Stimulated activated naive CD4-positive, alpha-beta T cell (primary cell): ENCODE measurements around the gene TANC1.

Experiments used
- DNase-seq, 6 experiments: peaks; one replicate each; lab custom pipeline; 2025; lab: John Stamatoyannopoulos, UW

Gene TANC1

GRCh38 chr2:158962074-158962473 is 6.4 kb upstream of the TANC1 start:
- no peak for DNase-seq

DNA sequence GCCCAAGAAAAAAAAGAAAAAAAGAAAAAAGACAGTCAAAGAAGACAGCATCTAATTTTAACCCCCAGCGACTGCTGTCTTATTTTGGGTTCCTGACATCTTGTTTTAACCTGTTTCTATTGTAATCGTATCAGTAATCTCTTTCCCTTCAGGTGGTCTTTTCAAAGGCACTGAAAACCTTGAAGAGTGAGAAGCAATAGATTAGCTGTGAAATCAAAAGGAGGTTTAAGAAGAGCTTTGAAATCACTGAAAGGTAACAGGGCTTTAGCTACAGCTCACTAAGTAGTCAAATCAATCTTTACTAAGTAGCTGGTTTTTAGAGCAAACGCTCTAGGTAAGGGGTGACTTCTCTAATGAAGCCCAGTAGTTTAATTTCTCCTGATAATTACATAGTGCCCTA is 5.4 kb upstream of the TANC1 start:
- no peak for DNase-seq

DNA sequence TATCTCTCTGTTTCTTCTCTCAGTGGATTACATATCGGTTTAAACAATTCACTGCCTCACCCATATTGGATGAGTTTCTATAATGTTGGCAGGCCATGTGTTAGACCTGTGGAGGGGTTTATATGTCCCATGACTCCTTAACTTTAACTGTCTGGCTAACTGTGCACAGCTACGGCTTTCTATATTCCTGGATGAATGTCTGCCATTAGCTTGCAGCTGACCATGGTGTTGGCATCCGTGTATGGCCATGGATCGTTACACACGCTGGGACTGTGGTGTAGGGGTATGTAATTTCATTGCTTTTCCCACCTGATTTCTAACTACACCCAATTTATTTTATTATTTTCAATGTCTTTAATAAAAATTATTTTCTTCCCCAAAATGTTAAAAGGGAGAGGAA is 3.3 kb upstream of the TANC1 start:
- no peak for DNase-seq

- no peak for DNase-seq
Observed at GRCh38 chr2:158965641-158966040, 2.8 kb upstream of the TANC1 start.

- no peak for DNase-seq
Observed at GRCh38 chr2:158966312-158966711, 2.1 kb upstream of the TANC1 start.

GRCh38 chr2:158967114-158967730 is 1.2 kb upstream of the TANC1 start:
- no peak for DNase-seq

- DNase-seq, result peak in 1 of 6 experiments; percentile 31
Observed at GRCh38 chr2:158967731-158968395, 577 bp upstream of the TANC1 start.

- peak in 1 of 6 experiments; percentile 15 for DNase-seq
Observed at GRCh38 chr2:158969162-158969714, 798 bp downstream of the TANC1 start.

DNA sequence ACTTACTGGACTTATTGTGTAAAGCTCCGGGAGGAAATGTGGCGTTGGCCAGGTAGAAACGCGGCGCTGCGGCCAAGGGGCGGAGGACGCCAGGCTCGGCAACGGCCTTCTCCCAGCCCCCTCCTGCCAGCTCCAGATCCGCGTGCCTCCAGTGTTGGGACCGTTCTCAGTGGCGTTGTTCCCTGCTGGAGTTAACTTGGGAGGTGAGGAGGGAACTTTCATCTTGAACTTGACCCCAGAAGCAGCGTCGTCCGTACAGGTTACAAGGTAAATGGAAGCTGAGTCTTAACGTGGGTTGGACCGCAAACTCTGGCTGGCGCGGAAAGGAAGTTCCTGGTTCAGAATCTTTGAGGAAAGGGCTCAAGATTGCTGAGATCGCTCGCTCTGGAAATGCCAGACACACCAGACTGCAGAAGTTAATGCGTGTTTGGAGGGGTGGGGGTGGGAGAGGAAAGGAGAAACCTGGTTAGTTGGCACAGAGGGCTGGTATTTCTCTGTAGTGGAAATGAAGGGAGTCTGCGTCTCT is 1.3 kb downstream of the TANC1 start:
- peak in 1 of 6 experiments; percentile 2 for DNase-seq

DNA sequence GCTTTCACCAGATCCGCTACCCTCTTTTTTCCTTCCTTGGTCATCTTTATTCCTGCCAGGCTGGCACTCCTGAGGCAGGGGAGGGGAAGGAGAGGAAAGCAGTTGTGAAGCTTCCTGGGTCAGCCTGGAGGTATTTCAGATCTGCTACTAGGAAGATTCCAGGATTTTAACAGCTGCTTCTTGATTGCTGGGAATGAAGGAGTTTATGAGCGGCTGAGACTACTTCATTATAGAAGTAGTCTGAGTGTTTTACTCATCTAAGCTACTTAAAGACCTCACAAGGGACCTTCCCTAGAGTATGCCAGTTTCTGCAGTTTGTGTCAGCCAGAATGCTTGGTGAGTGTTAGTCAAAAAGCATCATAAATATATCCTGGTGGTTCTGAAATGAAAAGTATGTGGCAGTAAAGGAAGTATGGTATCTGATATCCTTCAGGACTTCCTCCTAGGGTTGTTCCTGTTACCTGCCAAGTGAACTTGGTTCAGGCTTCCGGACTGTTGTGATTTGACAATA is 1.9 kb downstream of the TANC1 start:
- DNase-seq, result no peak

DNA sequence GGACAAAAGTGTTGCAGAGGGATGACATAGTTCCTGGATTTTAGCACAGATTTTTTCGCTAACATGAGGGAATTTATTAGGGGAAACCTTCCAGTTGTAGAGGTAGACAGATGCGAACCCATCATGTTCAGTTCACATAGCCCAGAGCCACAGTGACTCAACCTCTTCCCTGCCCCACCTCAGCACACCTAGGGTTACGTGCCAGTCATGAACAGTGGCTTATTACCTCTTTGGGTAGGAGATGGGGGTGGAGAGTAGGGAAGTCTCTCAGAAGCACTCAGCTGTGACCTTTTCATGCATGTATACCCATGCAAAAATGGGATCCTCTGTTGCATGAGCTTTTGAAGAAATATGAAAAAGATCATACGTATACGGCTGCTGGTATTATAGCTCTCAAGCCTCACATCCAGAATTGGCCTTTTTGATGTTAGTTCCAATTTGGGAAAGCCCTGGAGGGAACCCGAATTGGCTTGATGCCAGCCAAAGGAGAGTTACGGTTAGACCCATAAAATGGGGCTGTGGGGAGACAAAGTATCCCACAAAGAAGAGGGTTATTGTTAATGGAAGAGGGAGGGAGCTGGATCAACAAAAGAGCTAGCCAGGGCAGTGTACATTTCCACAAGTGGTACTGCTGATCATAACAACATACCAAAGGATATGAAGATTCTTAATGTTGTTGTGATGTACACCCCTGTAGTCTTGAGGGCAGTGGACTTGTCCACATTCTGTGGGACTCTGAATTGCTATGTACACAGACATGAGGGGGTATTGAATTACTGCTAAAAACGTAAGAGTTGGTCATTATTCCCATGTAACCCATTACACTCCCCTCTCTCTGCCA is 4.9 kb downstream of the TANC1 start:
- no peak for DNase-seq

DNA sequence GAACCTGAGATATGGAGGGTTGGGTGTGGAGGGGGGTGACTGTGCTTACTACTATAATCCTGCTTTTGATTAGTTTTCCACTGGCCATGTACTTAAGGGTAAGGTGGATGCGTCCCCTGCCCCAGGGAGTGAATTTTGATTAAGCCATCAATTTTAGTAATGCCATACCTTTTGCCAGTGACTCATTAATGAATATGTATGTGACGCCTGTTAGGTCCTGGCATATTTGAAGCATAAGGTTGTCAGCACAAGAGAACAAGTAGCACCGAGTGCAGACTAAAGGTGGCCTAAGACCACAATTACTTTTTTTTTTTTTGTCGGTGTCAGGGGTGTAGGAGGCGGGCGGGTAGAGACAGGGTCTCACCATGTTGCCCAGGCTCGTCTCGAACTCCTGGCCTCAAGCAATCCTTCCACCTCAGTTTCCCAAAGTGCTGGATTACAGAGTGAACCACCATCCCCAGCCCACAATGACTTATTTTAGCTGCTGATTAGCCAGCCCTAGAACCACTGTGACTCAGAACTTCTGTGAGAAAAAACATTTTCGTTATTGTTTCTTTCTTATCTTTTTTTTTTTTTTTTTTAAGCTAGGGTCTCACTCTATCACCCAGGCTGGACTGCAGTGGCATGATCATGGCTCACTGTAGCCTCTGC is 7.0 kb downstream of the TANC1 start:
- DNase-seq, result no peak

GRCh38 chr2:158979772-158980171 is 11.3 kb downstream of the TANC1 start:
- DNase-seq, result no peak

DNA sequence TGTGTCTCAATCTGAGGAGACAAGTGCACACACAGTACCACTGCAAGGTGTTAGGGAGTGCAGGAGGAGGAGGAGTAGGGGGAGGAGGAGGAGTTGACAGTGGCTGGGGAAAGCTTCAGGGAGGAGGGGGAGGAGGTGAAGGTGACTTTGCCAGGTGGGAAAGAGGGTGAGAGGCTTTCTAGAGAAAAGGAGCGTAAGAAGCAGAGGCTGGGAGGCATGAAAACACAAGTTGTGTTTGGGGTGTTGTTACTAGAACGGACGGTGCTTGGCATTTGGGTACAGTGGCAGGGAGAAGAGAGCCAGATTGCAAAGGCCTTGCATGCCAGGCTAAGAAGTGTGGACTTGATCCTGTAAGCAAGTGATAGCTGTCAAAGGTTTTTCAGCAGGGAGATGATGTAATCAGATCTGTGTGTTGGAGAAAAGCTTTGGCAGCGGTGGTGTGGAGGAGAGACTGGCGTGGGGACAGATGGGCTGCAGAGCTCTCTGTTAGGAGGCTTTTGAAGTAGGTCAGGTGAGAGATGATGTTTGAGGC is 16.2 kb downstream of the TANC1 start:
- DNase-seq, result no peak

DNA sequence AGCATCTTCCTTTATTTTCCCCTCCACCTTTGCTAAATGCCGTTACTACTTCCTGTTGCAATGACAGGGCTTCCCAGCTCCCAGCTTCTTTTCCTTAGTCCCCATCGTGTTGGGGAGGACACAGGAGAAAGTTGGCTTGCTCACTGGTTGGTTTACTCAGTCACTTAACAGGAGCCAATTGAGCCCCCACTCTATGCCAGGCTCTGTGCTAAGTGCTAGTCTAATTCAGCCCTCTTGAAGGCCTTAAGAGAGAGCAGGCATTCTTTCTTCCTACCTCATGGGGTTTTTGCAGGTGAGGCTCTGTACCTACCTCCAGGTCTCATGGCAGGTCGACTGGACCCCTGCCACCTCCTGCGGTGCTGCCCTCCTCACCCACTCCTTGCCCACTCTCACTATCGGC is 20.1 kb downstream of the TANC1 start:
- no peak for DNase-seq

DNA sequence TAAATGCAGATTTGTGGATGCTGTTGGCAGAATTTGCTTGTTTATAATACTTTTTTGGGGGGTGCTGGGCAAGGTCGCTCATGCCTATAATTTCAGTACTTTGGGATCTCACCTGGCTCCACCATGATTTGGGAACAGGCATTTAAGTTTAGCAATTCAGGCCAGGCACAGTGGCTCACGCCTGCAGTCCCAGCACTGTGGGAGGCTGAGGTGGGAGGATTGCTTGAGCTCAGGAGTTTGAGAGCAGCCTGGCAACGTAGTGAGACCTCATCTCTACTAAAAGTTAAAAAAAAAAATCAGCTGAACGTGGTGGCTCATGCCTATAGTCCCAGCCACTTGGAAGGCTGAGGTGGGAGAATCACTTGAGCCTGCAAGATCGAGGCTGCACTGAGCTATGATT is 20.7 kb downstream of the TANC1 start:
- DNase-seq, result no peak

- no peak for DNase-seq
Observed at GRCh38 chr2:158990397-158991214, 22.2 kb downstream of the TANC1 start.

DNA sequence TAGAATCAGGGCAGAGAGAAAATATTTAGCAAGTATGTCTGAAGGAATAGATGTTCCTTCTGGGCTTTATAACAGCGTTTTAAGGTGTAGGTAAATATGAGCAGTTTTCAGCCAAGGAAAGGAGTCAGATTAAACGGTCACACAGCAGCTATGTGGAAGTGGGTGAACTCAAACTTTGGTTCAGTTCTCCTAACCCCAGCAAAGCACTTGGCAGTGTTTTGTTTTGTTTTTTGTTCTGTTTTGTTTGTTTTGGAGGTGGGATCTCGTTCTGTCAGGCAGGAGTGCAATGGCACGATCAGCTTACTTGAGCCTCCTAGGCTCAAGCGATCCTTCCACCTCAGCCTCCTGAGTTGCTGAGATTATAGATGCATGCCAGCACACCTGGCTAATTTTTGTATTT is 24.6 kb downstream of the TANC1 start:
- no peak for DNase-seq

DNA sequence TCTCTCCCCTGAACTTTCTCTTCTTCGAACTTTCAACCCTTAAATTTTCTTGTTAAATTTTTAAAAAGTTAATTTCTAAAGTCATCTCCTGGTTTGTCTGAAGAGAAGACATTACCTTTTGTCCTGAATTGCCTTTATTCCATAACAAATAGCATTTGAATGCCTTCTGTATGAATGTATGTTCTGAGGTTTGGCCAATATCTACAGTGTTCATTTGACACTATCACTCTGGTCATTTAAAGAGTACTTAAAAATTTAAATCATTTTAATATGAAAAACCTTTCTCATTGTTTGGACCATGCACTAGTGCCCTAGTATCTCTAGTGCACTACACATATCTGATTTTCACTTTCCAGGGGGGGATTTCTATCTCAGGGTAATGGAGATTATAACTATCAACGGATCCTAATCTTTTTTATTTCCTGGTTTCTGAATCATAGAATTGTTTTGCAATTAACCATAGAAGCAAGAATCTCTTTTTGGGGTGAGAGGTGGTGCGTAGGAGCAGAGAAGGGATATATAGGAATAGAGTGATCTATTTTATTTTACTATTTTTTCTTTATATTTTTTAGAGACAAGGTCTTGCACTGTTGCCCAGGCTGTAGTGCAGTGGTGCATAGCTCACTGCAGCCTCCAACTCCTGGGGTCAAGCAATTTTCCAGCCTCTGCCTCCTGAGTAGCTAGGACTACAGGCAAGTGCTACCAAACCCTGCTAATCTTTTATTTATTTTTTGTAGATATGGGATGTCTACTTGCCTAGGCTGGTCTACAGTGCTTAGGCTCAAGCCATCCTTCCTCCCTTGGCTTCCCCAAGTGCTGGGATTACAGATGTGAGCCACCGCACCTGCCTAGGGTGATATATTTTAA is 25.5 kb downstream of the TANC1 start:
- DNase-seq, result no peak
